Caco-2 (cell line): ENCODE data around the gene PVALB. TPM values are rescaled to one million over a fixed set of nuclear protein-coding genes. Genes with fewer than 3 reads are reported as not detected.

ENCODE experiments used
- BruUV-seq: library from RNA; stranded (reverse); fragments of 400-500 nt; replicated peaks from 2 replicates; lab custom pipeline; 2021; lab: Mats Ljungman, UMichigan
- CTCF ChIA-PET: fragments of 300-600 bp; sonication (Branson Sonifier 250); formaldehyde crosslinking; loops from one replicate; lab custom pipeline; 2022; ENCODE audit warnings: antibody characterized with exemption; lab: Charles Lee
- POLR2A ChIA-PET: fragments of 300-600 bp; sonication (Branson Sonifier 250); formaldehyde crosslinking; loops from one replicate; lab custom pipeline; 2022; ENCODE audit warnings: antibody characterized with exemption; lab: Charles Lee
- DNase-seq, 2 experiments: peaks; one replicate each; pipeline versions ENCODE4 v3.0.0 to v3.0.0-alpha.2; 2020 to 2022
- H3K27me3 ChIP-seq: replicated peaks from 2 replicates; pipeline ENCODE4 v1.6.0; 2011; ENCODE audit warnings: low read length; ENCODE audit not compliant: control insufficient read depth, insufficient read depth
- H3K36me3 ChIP-seq: 2 replicates; pipeline ENCODE4 v1.5.1; 2011; ENCODE audit warnings: low read length; ENCODE audit not compliant: control insufficient read depth, insufficient read depth
- H3K4me1 ChIP-seq: fragments of 250-450 bp; sonication (Bioruptor Pico); 2 replicates; pipeline ENCODE4 v1.5.1; 2020; ENCODE audit warnings: mild to moderate bottlenecking
- H3K4me3 ChIP-seq: 2 replicates; pipeline ENCODE4 v1.5.1; 2011; ENCODE audit warnings: low read depth, mild to moderate bottlenecking, control low read depth, low read length
- H3K9me3 ChIP-seq: fragments of 250-450 bp; sonication (Bioruptor Pico); 2 replicates; pipeline ENCODE4 v1.5.1; 2020; ENCODE audit warnings: mild to moderate bottlenecking, moderate library complexity
- H3K27ac Mint-ChIP-seq: one replicate; pipeline ENCODE4 v1.8.0; 2022; ENCODE audit warnings: mixed read lengths; ENCODE audit not compliant: unreplicated experiment
- H3K27me3 Mint-ChIP-seq: one replicate; pipeline ENCODE4 v1.8.0; 2022; ENCODE audit warnings: mixed read lengths; ENCODE audit not compliant: insufficient read depth, unreplicated experiment
- H3K36me3 Mint-ChIP-seq: one replicate; pipeline ENCODE4 v1.8.0; 2022; ENCODE audit warnings: mild to moderate bottlenecking, mixed read lengths; ENCODE audit not compliant: insufficient read depth, unreplicated experiment
- H3K4me1 Mint-ChIP-seq: one replicate; pipeline ENCODE4 v1.8.0; 2022; ENCODE audit warnings: low read depth, mixed read lengths; ENCODE audit not compliant: unreplicated experiment
- H3K4me3 Mint-ChIP-seq: one replicate; pipeline ENCODE4 v1.8.0; 2022; ENCODE audit warnings: mild to moderate bottlenecking, moderate library complexity, mixed read lengths; ENCODE audit not compliant: unreplicated experiment
- H3K9me3 Mint-ChIP-seq: one replicate; pipeline ENCODE4 v1.8.0; 2022; ENCODE audit warnings: mixed read lengths; ENCODE audit not compliant: unreplicated experiment
- intact Hi-C: fragments of 100-400 bp; cut with micrococcal nuclease; formaldehyde crosslinking; loops from one replicate; pipeline ENCODE4 v1.10.0; 2022; ENCODE audit not compliant: unreplicated experiment
- total RNA-seq: library from RNA; stranded (reverse); gene quantifications from 2 replicates; pipeline ENCODE4 v1.2.3, GENCODE V29; 2022
- TF ChIP-seq, protein P1 (sequence below), 2 experiments: fragments of 200-600 bp in 1 of 2; IDR thresholded peaks; 1 replicate in 1 of 2; 2 replicates in 1 of 2; pipeline versions ENCODE4 v1.5.1 to v1.8.0; 2011 to 2022; ENCODE audit warnings: antibody characterized with exemption in 1 of 2, control low read depth in 1 of 2, inconsistent platforms in 1 of 2, low read depth in 1 of 2, low read length in 1 of 2, mild to moderate bottlenecking in 1 of 2, moderate library complexity in 1 of 2; ENCODE audit not compliant: insufficient read depth in 1 of 2, severe bottlenecking in 1 of 2, unreplicated experiment in 1 of 2

PVALB gene
- total RNA-seq, 1 experiment from 2014 or later = not detected

- POLR2A ChIA-PET = no interaction called here
- no TSS peak for BruUV-seq
- Mint-ChIP-seq H3K27me3 (peaks cover 6% of the 10 kb centered on the region), H3K4me1 (no peaks in the 10 kb centered on the region), H3K36me3 (no peaks in the 10 kb centered on the region), H3K27ac (no peak overlapping the region), H3K4me3 (no peak overlapping the region), H3K9me3 (no peaks in the 10 kb centered on the region)
- Histone ChIP-seq H3K36me3 (no peaks in the 10 kb centered on the region), H3K4me1 (no peaks in the 10 kb centered on the region), H3K27me3 (no peaks in the 10 kb centered on the region), H3K4me3 (no peak overlapping the region), H3K9me3 (no peaks in the 10 kb centered on the region)
- no peak for DNase-seq
- TF ChIP-seq, protein P1, sequence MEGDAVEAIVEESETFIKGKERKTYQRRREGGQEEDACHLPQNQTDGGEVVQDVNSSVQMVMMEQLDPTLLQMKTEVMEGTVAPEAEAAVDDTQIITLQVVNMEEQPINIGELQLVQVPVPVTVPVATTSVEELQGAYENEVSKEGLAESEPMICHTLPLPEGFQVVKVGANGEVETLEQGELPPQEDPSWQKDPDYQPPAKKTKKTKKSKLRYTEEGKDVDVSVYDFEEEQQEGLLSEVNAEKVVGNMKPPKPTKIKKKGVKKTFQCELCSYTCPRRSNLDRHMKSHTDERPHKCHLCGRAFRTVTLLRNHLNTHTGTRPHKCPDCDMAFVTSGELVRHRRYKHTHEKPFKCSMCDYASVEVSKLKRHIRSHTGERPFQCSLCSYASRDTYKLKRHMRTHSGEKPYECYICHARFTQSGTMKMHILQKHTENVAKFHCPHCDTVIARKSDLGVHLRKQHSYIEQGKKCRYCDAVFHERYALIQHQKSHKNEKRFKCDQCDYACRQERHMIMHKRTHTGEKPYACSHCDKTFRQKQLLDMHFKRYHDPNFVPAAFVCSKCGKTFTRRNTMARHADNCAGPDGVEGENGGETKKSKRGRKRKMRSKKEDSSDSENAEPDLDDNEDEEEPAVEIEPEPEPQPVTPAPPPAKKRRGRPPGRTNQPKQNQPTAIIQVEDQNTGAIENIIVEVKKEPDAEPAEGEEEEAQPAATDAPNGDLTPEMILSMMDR (IDR thresholded peaks at IDR 0.05; ENCODE audit: insufficient read depth in 1 of 2, low read depth in 1 of 2, low read length in 1 of 2, severe bottlenecking in 1 of 2, unreplicated experiment in 1 of 2) = no peak
- intact Hi-C loops = no loop called here
- CTCF ChIA-PET = no interaction called here
These were observed 52.2 kb downstream of the PVALB start for GRCh38 chr22:36764641-36765040.

DNA sequence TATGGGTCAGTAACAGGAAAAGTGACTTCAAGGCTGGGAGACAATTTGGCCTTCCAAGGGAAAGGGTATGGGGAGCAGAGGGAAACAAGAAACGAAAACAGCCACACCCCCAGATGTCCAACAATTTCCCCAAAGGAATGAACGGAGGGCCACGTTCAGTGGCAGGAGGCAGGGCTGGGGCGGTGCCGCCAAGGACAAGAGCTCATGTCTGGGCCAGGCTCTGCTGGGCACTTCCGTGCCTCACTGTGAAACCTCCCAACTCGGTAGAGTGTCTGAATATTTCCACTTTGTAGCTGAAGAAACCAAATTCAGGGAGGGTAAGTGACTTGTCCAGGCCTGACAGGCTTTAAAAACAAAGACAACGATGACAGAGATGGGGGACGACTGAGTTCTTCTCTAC lies 52.8 kb downstream of the PVALB start:
- Mint-ChIP-seq H3K9me3 (no peaks in the 10 kb centered on the region), H3K36me3 (no peaks in the 10 kb centered on the region), H3K27ac (no peak overlapping the region), H3K4me1 (no peaks in the 10 kb centered on the region), H3K27me3 (peaks cover 6% of the 10 kb centered on the region), H3K4me3 (no peak overlapping the region)
- CTCF ChIA-PET = no interaction called here
- Histone ChIP-seq H3K36me3 (no peaks in the 10 kb centered on the region), H3K9me3 (no peaks in the 10 kb centered on the region), H3K27me3 (no peaks in the 10 kb centered on the region), H3K4me1 (no peaks in the 10 kb centered on the region), H3K4me3 (no peak overlapping the region)
- intact Hi-C loops = no loop called here
- no TSS peak for BruUV-seq
- POLR2A ChIA-PET = no interaction called here
- DNase-seq = no peak
- TF ChIP-seq, protein P1 (IDR thresholded peaks at IDR 0.05; ENCODE audit: insufficient read depth in 1 of 2, low read depth in 1 of 2, low read length in 1 of 2, severe bottlenecking in 1 of 2, unreplicated experiment in 1 of 2) = no peak

DNA sequence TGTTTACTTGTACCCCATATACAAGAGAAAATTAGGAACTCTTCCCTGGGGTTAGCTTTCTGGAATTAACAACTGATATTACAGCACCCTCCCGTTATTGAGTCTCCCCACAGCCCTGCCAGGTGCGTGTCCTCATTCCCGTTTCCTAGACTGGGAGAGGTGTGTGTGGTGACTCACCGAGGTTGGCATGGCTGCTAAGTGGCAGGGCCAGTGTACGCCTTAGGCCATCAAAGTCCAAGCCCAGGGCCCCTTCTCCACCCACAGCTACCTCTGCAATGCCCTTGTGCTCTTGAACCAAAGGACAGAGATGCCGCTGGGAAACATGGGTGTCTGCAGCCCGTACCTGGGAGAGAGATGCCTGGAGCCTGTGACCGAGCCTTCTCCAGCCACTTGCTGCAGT lies 53.3 kb downstream of the PVALB start:
- CTCF ChIA-PET = interaction anchor here (0.6 kb wide), 1 partner anchor 235 kb away, joined by 3 read pairs; no protein-coding TSS in a partner anchor
- POLR2A ChIA-PET = no interaction called here
- Mint-ChIP-seq H3K27ac (no peak overlapping the region), H3K9me3 (no peaks in the 10 kb centered on the region), H3K27me3 (peaks cover 5% of the 10 kb centered on the region), H3K4me3 (no peak overlapping the region), H3K36me3 (no peaks in the 10 kb centered on the region), H3K4me1 (no peaks in the 10 kb centered on the region)
- no TSS peak for BruUV-seq
- DNase-seq = no peak
- H3K9me3 ChIP-seq = no peaks in the 10 kb centered on the region
- H3K4me1 ChIP-seq = no peaks in the 10 kb centered on the region
- no peaks in the 10 kb centered on the region for H3K27me3 ChIP-seq
- no peak overlapping the region for H3K4me3 ChIP-seq
- intact Hi-C loops = no loop called here
- no peaks in the 10 kb centered on the region for H3K36me3 ChIP-seq
- TF ChIP-seq, protein P1 (IDR thresholded peaks at IDR 0.05; ENCODE audit: insufficient read depth in 1 of 2, low read depth in 1 of 2, low read length in 1 of 2, severe bottlenecking in 1 of 2, unreplicated experiment in 1 of 2) = no peak
